Esophagus muscularis mucosa (tissue), 4 donors: ENCODE measurements around the gene PIP5KL1. TPM values are rescaled to one million over a fixed set of nuclear protein-coding genes. Genes with fewer than 3 reads are reported as not detected.

Experiments used
- DNase-seq: peaks from one replicate; pipeline ENCODE4 v3.0.0-alpha.2; 2017; ENCODE audit errors: extremely low spot score
- H3K27ac ChIP-seq, 4 donors: fragments of 200-600 bp; sonication (generic); replicated peaks in 1 of 4; 1 replicate in 3 of 4; 2 replicates in 1 of 4; pipeline ENCODE4 v1.5.1; 2016 to 2019; ENCODE audit warnings: mild to moderate bottlenecking in 1 of 4
- H3K27me3 ChIP-seq, 4 donors: fragments of 200-600 bp; sonication (generic); one replicate each; pipeline versions ENCODE4 v1.5.1 to v1.6.0; 2016 to 2019
- H3K36me3 ChIP-seq, 4 donors: fragments of 200-600 bp; sonication (generic); one replicate each; pipeline ENCODE4 v1.5.1; 2016 to 2019
- H3K4me1 ChIP-seq, 4 donors: fragments of 200-600 bp; sonication (generic); one replicate each; pipeline ENCODE4 v1.5.1; 2016 to 2019
- H3K4me3 ChIP-seq, 4 donors: fragments of 200-600 bp; sonication (generic); 1 replicate in 2 of 4; 2 replicates in 2 of 4; pipeline ENCODE4 v1.5.1; 2016 to 2019; ENCODE audit warnings: mild to moderate bottlenecking in 4 of 4, moderate library complexity in 1 of 4
- H3K9me3 ChIP-seq, 4 donors: fragments of 200-600 bp; sonication (generic); 1 replicate in 3 of 4; 2 replicates in 1 of 4; pipeline ENCODE4 v1.5.1; 2016 to 2019
- CTCF ChIP-seq, 3 experiments: fragments of 200-600 bp in 2 of 3; fragments of 450-650 bp in 1 of 3; sonication (generic) in 2 of 3; IDR thresholded peaks; one replicate each; pipeline ENCODE4 v1.5.1; 2017 to 2019; ENCODE audit warnings: antibody characterized with exemption in 3 of 3, mild to moderate bottlenecking in 2 of 3, moderate library complexity in 1 of 3
- EP300 ChIP-seq: sonication (generic); formaldehyde crosslinking; IDR thresholded peaks from one replicate; pipeline ENCODE4 v1.6.1; 2017; ENCODE audit warnings: antibody characterized with exemption
- POLR2A ChIP-seq: fragments of 450-650 bp; IDR thresholded peaks from one replicate; pipeline ENCODE4 v1.6.1; 2017; ENCODE audit warnings: antibody characterized with exemption, moderate library complexity, mild to moderate bottlenecking, low read depth
- POLR2AphosphoS5 ChIP-seq, 2 donors: sonication (generic); formaldehyde crosslinking; IDR thresholded peaks; one replicate each; pipeline ENCODE4 v1.6.1; 2017; ENCODE audit warnings: antibody characterized with exemption in 2 of 2
- WGBS: methylation state at CpG from one replicate; pipeline ENCODE4 v1.1.5; 2018; 5-methylcytosine and 5-hydroxymethylcytosine counted together
- intact Hi-C: fragments of 100-400 bp; cut with DNase I; formaldehyde crosslinking; loops from one replicate; pipeline ENCODE4 v1.15.1; 2023
- total RNA-seq, 4 donors: library from RNA; depleted of rRNA; stranded (reverse); fragments of >200 nt; gene quantifications; one replicate each; pipeline versions ENCODE4 v1.1.0 to v1.2.1, GENCODE V29; 2016

The PIP5KL1 gene
- total RNA-seq, 4 donors from 2014 or later, result 1.3 to 2.8 (median 2.2) TPM

GRCh38 chr9:127943731-127944144 is 13.2 kb upstream of the PIP5KL1 start:
- H3K27me3 ChIP-seq, result no peaks in the 10 kb centered on the region
- intact Hi-C loops, result loop anchor here (1.0 to 5.0 kb wide), 3 partner anchors 39 to 173 kb away; partner anchors contain the start of gene EEIG1
- 6% methylated on average over 5 of the region's 13 CpGs for WGBS
- peaks cover 13 to 65% (median 33%) of the 10 kb centered on the region in 4 donors for H3K36me3 ChIP-seq
- no peak overlapping the region for H3K4me3 ChIP-seq
- peak; percentile 45 to 69 for TF ChIP-seq POLR2AphosphoS5 (IDR thresholded peaks at IDR 0.05)
- no peak for TF ChIP-seq EP300
- peak; percentile 92 to 98 (median 96) for TF ChIP-seq CTCF (IDR thresholded peaks at IDR 0.05)
- TF ChIP-seq POLR2A, result no peak
- H3K9me3 ChIP-seq, result no peaks in the 10 kb centered on the region
- peaks cover 31 to 55% (median 52%) of the 10 kb centered on the region in 4 donors for H3K4me1 ChIP-seq
- DNase-seq, result peak; percentile 94
- peak overlapping the region in 2 of 4 donors; percentile 38 to 54 for H3K27ac ChIP-seq

GRCh38 chr9:127943011-127943662 is 12.6 kb upstream of the PIP5KL1 start:
- H3K4me3 ChIP-seq, result no peak overlapping the region
- no peak for DNase-seq
- peaks cover 13 to 61% (median 33%) of the 10 kb centered on the region in 4 donors for H3K36me3 ChIP-seq
- TF ChIP-seq POLR2A (no peak), CTCF (IDR thresholded peaks at IDR 0.05) (peak in 1 of 3 experiments; percentile 4)
- peaks cover 31 to 56% (median 53%) of the 10 kb centered on the region in 4 donors for H3K4me1 ChIP-seq
- peak overlapping the region in 2 of 4 donors; percentile 2 to 54 for H3K27ac ChIP-seq
- WGBS, result 66% methylated on average over 13 of the region's 14 CpGs
- H3K27me3 ChIP-seq, result no peaks in the 10 kb centered on the region
- intact Hi-C loops, result loop anchor here (1.0 to 5.0 kb wide), 3 partner anchors 39 to 174 kb away; partner anchors contain the start of gene EEIG1
- H3K9me3 ChIP-seq, result no peaks in the 10 kb centered on the region

DNA sequence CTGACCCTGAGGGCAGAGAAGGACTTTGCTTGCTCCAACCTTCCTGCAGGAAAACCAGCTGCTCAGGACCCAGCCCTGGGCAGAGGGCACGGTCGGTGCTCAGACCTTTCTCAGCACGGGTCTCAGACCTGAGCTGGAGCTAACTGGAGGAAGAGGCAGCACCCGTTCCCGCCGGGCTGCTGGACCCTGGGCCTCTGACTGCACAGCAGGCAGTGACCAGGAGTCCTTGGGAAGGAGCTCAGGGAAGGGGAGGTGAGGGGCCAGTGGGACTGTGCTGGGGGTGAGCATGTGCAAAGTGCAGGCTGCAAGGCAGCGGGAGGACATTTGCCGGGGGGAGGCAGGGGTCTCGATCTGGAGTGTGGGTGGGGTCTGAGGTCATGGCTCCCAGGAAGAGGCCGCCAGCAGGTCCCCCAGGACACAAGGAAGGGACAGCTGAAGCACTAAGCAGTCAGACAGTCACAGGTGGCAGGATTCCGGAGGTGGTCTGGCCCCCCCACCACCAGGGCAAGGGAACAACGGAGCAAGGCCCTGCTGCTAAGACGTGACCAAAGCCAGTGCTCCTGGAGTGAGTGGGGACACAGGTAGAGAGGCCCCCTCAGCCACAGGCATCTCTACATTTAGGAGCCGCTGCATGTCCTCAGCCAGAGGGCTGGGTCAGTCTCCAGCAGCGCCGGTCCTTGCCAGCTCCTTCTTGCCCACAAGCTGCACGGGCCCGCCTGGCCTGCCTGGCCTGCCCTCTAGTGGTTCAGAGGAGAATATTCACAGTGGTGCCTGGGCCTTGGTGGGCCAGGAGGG is 11.8 kb upstream of the PIP5KL1 start:
- 37% methylated on average over 12 of the region's 18 CpGs for WGBS
- Histone ChIP-seq H3K36me3 (peaks cover 13 to 53% (median 30%) of the 10 kb centered on the region in 4 donors), H3K4me1 (peaks cover 35 to 60% (median 54%) of the 10 kb centered on the region in 4 donors), H3K27me3 (no peaks in the 10 kb centered on the region), H3K9me3 (no peaks in the 10 kb centered on the region), H3K27ac (peak overlapping the region in 3 of 4 donors; percentile 10 to 50 (median 17)), H3K4me3 (no peak overlapping the region)
- intact Hi-C loops, result loop anchor here (1.0 to 5.0 kb wide), 3 partner anchors 40 to 174 kb away; partner anchors contain the start of gene EEIG1
- no peak for TF ChIP-seq POLR2A
- peak in 1 of 2 donors; percentile 54 for TF ChIP-seq POLR2AphosphoS5 (IDR thresholded peaks at IDR 0.05)
- TF ChIP-seq EP300, result no peak
- TF ChIP-seq CTCF (IDR thresholded peaks at IDR 0.05), result peak; percentile 80 to 97 (median 89)
- DNase-seq, result no peak

DNA sequence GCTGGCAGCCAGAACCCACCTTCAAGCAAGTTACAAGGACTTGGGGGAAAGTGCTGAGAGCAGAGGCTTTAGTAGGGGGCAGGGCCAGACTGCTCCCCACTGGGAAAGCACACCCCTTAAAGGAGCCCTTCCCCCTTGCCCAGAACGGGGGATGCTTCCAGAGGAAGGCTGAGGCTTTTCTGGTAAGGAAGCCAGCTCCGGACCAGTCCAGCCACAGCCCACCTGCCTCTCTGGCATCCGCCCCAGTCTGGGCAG is 11.3 kb upstream of the PIP5KL1 start:
- peaks cover 13 to 51% (median 29%) of the 10 kb centered on the region in 4 donors for H3K36me3 ChIP-seq
- DNase-seq, result no peak
- intact Hi-C loops, result loop anchor here (2.0 to 5.0 kb wide), 2 partner anchors 40 to 175 kb away; partner anchors contain the start of gene EEIG1

More for the DNA sequence above, 11.3 kb upstream of the PIP5KL1 start:
- Histone ChIP-seq H3K4me3 (no peak overlapping the region), H3K4me1 (peaks cover 37 to 65% (median 57%) of the 10 kb centered on the region in 4 donors), H3K27ac (peak overlapping the region in 3 of 4 donors; percentile 10 to 50 (median 20)), H3K27me3 (no peaks in the 10 kb centered on the region), H3K9me3 (no peaks in the 10 kb centered on the region)
- WGBS, result 50% methylated on average over 3 of the region's 3 CpGs
- TF ChIP-seq CTCF (IDR thresholded peaks at IDR 0.05) (no peak), POLR2AphosphoS5 (IDR thresholded peaks at IDR 0.05) (no peak), EP300 (no peak), POLR2A (no peak)
